NCI-H345 (cell line): Measurements from ENCODE around the gene LGALS7B.
"Not testable (repeated sequence)": the region's sequence is repeated elsewhere in the genome, so short reads cannot be mapped to it uniquely, and the experiment has no call there.

ENCODE experiments used
- DNase-seq: peaks from one replicate; lab custom pipeline; 2025; lab: John Stamatoyannopoulos, UW

Gene LGALS7B

GRCh38 chr19:38821230-38821825 lies 32.3 kb downstream of the LGALS7B start:
- DNase-seq = not testable (repeated sequence)

- DNase-seq = not testable (repeated sequence)
Measured at GRCh38 chr19:38825936-38826335, 36.9 kb downstream of the LGALS7B start.

DNA sequence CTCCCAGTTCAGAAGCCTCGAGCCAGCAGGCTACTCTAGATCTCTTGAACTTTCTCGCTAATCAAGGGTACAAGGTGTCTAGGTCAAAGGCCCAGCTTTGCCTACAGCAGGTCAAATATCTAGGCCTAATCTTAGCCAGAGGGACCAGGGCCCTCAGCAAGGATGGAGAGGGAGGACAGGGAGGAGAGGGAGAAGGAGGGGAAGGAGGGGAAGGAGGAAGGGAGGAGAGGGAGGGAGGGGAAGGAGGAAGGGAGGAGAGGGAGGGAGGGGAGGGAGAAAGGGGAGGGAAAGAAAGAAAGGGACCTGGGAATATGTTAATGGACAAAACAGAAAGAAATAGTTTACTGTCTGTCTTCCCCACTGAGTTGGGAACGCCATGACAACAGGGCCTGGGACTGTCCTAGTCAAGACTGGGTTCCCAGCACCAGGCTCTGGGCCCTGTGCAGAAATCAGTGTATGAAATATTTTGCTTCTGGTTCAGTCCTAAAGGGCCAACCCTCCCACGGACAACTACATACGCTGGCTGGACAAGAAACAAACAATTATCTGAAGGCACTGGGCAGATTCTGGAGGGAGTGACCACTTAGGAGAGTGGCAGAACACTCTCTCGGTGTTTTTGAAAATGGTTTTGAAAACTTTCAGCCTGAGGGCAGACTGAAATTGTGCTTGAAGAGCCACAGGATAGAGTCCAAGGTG lies 38.0 kb downstream of the LGALS7B start:
- no peak for DNase-seq

DNA sequence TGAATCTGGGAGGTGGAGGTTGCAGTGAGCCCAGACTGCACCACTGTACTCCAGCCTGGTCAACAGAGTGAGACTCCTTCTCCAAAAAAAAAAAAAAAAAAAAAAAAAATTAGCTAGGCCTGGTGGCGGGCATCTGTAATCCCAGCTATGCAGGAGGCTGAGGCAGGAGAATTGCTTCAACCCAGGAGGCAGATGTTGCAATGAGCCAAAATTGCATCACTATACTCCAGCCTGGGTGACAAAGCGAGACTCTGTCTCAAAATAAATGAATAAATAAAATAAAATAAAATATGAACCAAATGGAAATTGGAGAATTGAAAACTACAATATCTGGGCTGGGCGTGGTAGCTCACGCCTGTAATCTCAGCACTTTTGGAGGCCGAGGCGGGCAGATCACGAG lies 40.2 kb downstream of the LGALS7B start:
- DNase-seq = not testable (repeated sequence)

DNA sequence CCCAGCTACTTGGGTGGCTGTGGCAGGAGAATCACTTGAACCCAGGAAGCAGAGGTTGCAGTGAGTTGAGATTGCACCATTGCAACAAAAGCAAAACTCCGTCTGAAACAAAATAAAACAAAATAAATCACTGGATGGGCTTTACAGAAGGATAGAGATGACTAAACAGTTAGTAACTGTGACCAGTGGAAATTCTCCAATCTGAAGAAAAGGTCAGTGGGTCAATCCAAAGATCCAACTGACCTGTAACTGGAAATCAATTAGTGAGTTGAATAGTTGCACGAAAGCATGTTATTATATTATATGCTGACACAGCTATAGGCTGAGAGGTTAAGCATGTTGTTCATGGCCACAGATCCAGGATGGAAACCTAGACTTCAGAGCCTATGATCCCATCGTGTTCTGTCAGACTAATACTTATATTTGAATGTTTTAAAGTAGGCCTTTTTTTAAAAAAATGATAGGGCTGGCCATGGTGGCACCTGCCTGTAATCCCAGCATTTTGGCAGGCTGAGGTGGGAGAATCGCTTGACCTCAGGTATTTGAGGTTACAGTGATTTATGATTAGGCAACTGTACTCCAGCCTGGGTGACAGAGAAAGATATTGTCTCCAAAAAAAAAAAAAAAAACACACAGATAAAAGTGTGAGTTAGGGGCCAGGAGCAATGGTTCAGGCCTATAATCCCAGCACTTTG lies 41.2 kb downstream of the LGALS7B start:
- no peak for DNase-seq

DNA sequence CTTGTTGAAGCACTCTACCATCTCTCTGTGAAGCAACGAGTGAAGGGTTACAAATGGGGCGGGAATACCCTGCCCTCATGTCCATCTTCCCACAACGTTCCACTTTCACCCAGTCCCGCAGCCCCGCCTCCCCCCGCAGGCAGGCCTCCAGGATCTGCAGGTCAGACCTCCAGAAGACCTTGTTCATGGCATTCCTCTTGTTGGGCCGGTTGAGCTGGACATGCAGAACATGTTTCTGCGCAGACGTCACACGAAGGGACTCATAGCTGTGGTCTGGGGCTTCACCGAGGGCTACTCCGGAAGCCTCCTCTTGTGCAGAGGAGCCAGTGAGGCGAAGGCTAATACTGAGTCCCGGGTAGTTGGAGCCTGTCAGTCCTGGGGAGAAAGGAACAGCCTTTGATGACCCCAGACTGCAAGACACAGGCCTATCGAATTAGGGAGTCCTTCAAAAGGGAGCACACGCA lies 42.2 kb downstream of the LGALS7B start:
- peak; percentile 64 for DNase-seq

DNA sequence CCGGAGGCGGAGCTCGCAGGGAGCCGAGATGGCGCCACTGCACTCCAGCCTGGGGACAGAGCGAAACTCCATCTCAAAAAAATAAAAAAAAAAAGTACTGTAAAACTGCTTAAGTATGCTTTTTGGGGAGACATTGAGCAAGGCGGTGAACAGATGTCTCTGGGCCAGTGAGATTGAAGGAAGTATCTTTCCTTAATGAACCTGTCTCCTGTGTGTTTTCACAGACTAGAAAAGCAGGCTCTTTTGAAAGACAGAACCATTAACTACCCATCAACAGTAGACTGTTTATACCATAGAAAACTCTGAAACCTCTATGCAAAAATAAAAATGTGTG lies 44.1 kb downstream of the LGALS7B start:
- DNase-seq = no peak

- no peak for DNase-seq
Measured at GRCh38 chr19:38834104-38834490, 45.1 kb downstream of the LGALS7B start.

DNA sequence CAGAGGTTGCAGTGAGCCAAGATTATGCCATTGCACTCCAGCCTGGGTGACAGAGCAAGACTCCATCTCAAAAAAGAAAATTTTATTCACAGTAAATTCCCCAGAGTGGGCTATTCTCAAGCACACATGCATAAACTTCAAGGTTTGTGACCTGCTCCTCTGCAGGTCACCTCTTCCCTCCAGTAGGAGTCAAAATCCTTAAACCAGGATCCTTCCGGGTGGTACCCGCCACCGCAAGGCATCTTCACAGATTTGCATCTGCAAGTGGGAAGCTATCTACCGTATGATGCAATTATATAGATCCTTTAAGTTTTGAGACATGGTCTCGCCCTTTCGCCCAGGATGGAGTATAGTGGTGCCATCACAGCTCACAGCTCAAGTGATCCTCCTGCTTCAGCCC lies 45.6 kb downstream of the LGALS7B start:
- DNase-seq = no peak

DNA sequence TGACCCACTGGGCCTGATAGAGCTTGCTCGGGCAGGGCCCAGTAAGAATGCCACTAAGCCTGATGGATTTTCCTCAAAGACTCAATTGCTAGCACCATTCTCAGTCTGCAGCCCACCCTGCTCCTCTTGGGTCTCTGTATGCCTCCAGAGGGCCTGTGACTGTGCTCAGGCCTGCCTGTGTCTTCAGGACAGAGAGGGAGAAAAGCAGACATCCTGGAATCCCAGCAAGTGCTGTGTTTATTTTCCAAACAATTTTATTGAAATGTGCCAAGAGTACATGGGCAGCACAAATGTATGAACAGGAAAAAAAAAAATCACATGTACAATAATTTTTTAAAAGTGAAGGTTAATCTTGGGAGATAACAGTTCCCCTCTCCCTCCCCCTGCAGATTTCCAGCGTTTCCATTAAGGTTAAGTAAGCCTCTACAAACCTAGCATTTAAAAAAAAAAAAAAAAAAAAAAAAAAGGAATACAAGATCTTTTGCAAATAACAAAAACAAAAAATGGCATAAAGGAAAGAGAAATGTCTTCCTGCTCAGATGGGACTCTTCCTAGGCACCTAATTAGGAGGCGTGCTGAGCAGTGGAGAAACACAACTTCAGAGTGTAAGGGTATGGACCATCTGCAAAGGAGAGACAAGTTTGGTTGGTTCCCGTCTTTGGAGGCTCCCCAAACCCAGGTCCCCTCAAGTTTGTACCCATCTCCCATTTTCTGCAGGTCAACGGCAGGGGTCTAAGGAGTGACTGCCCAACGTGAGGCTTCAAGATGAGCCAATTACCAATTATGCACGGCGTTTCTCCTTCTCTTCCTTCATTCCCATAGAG lies 47.4 kb downstream of the LGALS7B start:
- no peak for DNase-seq

- DNase-seq = no peak
Measured at GRCh38 chr19:38836983-38837626, 48.1 kb downstream of the LGALS7B start.

DNA sequence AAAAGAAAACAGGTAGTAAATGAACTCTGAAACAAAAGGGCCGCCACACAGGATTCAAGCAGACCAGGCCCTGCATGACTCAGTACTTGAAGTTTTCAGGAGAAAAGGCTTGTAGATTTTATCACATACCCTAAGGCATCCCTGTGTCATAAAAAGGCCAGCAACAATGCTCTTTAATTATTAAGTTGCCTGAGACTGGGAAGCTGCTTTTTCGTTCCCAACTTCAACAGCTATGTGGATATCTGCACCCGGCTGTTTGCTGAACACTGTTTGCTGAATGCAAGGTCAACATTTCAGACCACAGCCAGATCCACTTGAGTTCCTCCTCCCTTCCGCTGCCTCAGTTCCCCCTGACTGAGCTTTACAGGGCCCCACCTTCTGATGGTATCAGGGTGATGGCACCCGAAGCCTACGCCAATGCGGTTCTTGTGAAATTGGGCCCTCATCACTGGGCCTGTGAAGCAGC lies 48.7 kb downstream of the LGALS7B start:
- DNase-seq = no peak

DNA sequence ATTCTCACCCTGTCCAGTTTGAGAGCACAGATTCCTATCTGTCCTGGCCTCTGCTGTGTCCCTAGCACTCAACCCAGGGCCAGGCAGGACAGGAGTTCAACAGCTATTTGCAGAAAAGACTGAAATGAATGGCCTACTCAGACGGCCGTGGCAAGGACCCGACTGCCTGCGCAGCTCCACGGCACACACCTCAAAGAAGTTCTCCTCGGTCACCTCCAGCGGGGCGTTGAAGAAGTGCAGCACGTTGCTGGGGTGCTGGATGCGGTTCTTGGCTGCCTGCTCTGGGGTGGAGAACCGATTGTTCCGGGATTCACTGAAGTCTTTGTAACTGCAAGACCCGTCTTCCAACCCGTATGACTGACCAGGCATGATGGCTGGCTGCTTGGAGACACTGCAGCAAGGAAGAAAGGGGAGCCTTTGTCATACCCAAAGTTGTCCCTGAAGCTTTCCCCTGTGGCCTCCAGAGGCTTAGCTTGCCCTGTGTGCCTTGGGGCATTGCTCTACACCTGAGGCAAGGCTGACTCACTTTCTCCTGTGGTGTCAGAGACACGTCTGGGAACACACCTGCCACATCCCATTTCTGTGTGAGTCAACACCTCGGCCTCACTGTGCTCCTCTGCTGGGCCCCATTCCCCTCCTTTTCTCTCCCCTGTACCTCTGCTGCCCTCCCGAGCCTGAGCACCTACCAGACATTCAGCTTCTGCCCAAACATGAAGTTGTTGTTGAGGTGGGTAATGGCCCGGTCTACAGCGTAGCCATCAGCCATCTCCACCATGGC lies 49.4 kb downstream of the LGALS7B start:
- DNase-seq = no peak

GRCh38 chr19:38838986-38839761 lies 50.2 kb downstream of the LGALS7B start:
- no peak for DNase-seq

GRCh38 chr19:38839816-38840582 lies 51.0 kb downstream of the LGALS7B start:
- DNase-seq = no peak

GRCh38 chr19:38840583-38840968 lies 51.6 kb downstream of the LGALS7B start:
- DNase-seq = no peak
